Measurements from ENCODE around the gene KCNQ1. TPM values are rescaled to one million over a fixed set of nuclear protein-coding genes. Genes with fewer than 3 reads are reported as not detected.

Gene KCNQ1
- total and polyA plus RNA-seq, 7 experiments from 2014 or later, result 14.7 to 46.4 (median 36.9) TPM

- peaks cover 0 to 12% (median 0%) of the 10 kb centered on the region in 3 experiments for H3K36me3 ChIP-seq (ENCODE audit: control insufficient read depth in 2 of 3, insufficient read depth in 3 of 3, low read length in 3 of 3)
These were observed 239.0 kb downstream of the KCNQ1 start for GRCh38 chr11:2683806-2684205.

GRCh38 chr11:2684581-2684980 lies 239.8 kb downstream of the KCNQ1 start:
- H3K36me3 ChIP-seq (ENCODE audit: control insufficient read depth in 2 of 3, insufficient read depth in 3 of 3, low read length in 3 of 3), result peaks cover 0 to 12% (median 0%) of the 10 kb centered on the region in 3 experiments

More at GRCh38 chr11:2683806-2684205, 239.0 kb downstream of the KCNQ1 start:
- no peak overlapping the region for H3K4me3 Mint-ChIP-seq
- Histone ChIP-seq H3K4me1 (ENCODE audit: control insufficient read depth in 2 of 2, insufficient read depth in 2 of 2, low read length in 2 of 2) (no peaks in the 10 kb centered on the region), H3K9me3 (ENCODE audit: control insufficient read depth in 2 of 3, low read length in 3 of 3) (no peaks in the 10 kb centered on the region), H3K27ac (ENCODE audit: low read depth, low read length) (no peak overlapping the region), H3K4me3 (ENCODE audit: low read length) (no peak overlapping the region), H3K27me3 (ENCODE audit: control insufficient read depth in 2 of 2, insufficient read depth in 2 of 2, low read length in 2 of 2) (no peaks in the 10 kb centered on the region)
- no peaks in the 10 kb centered on the region for H3K27me3 Mint-ChIP-seq
- peaks cover 0 to 18% (median 5%) of the 10 kb centered on the region in 5 donors for H3K36me3 Mint-ChIP-seq
- no peak overlapping the region for H3K27ac Mint-ChIP-seq
- DNase-seq (no peak), ATAC-seq (no peak)
- ChIA-PET CTCF (no interaction called here), POLR2A (no interaction called here)
- H3K9me3 Mint-ChIP-seq, result no peaks in the 10 kb centered on the region
- intact Hi-C loops (cut with micrococcal nuclease), result no loop called here
- H3K4me1 Mint-ChIP-seq, result peaks cover 0 to 9% (median 0%) of the 10 kb centered on the region in 7 donors

GRCh38 chr11:2685051-2685450 lies 240.2 kb downstream of the KCNQ1 start:
- POLR2A ChIA-PET, result no interaction called here
- ATAC-seq (no peak), DNase-seq (no peak)
- H3K36me3 ChIP-seq (ENCODE audit: control insufficient read depth in 2 of 3, insufficient read depth in 3 of 3, low read length in 3 of 3), result peaks cover 0 to 12% (median 0%) of the 10 kb centered on the region in 3 experiments
- no peaks in the 10 kb centered on the region for H3K27me3 ChIP-seq (ENCODE audit: control insufficient read depth in 2 of 2, insufficient read depth in 2 of 2, low read length in 2 of 2)
- H3K4me1 ChIP-seq (ENCODE audit: control insufficient read depth in 2 of 2, insufficient read depth in 2 of 2, low read length in 2 of 2), result no peaks in the 10 kb centered on the region
- intact Hi-C loops (cut with micrococcal nuclease), result no loop called here
- no peaks in the 10 kb centered on the region for H3K9me3 ChIP-seq (ENCODE audit: control insufficient read depth in 2 of 3, low read length in 3 of 3)
- Mint-ChIP-seq H3K4me3 (no peak overlapping the region), H3K4me1 (peaks cover 0 to 9% (median 0%) of the 10 kb centered on the region in 7 donors), H3K36me3 (peaks cover 0 to 18% (median 5%) of the 10 kb centered on the region in 5 donors), H3K27ac (no peak overlapping the region), H3K9me3 (no peaks in the 10 kb centered on the region), H3K27me3 (no peaks in the 10 kb centered on the region)
- H3K27ac ChIP-seq (ENCODE audit: low read depth, low read length), result no peak overlapping the region
- no peak overlapping the region for H3K4me3 ChIP-seq (ENCODE audit: low read length)
- CTCF ChIA-PET, result interaction anchor here (0.6 kb wide), 1 partner anchor 1421 kb away, joined by 3 read pairs; no protein-coding TSS in a partner anchor

More at GRCh38 chr11:2684581-2684980, 239.8 kb downstream of the KCNQ1 start:
- Mint-ChIP-seq H3K4me3 (no peak overlapping the region), H3K9me3 (no peaks in the 10 kb centered on the region), H3K4me1 (peaks cover 0 to 9% (median 0%) of the 10 kb centered on the region in 7 donors), H3K36me3 (peaks cover 0 to 18% (median 5%) of the 10 kb centered on the region in 5 donors), H3K27ac (no peak overlapping the region), H3K27me3 (no peaks in the 10 kb centered on the region)
- DNase-seq (no peak), ATAC-seq (no peak)
- H3K4me3 ChIP-seq (ENCODE audit: low read length), result no peak overlapping the region
- no peak overlapping the region for H3K27ac ChIP-seq (ENCODE audit: low read depth, low read length)
- CTCF ChIA-PET, result no interaction called here
- H3K9me3 ChIP-seq (ENCODE audit: control insufficient read depth in 2 of 3, low read length in 3 of 3), result no peaks in the 10 kb centered on the region
- no peaks in the 10 kb centered on the region for H3K4me1 ChIP-seq (ENCODE audit: control insufficient read depth in 2 of 2, insufficient read depth in 2 of 2, low read length in 2 of 2)
- intact Hi-C loops (cut with micrococcal nuclease), result no loop called here
- no peaks in the 10 kb centered on the region for H3K27me3 ChIP-seq (ENCODE audit: control insufficient read depth in 2 of 2, insufficient read depth in 2 of 2, low read length in 2 of 2)
- POLR2A ChIA-PET, result no interaction called here

- DNase-seq, result no peak
- ATAC-seq, result no peak
- H3K4me1 Mint-ChIP-seq, result peaks cover 0 to 6% (median 0%) of the 10 kb centered on the region in 7 donors
- H3K27me3 Mint-ChIP-seq, result no peaks in the 10 kb centered on the region
- H3K9me3 ChIP-seq (ENCODE audit: control insufficient read depth in 2 of 3, low read length in 3 of 3), result no peaks in the 10 kb centered on the region
- CTCF ChIA-PET, result interaction anchor here (0.6 kb wide), 2 partner anchors 380 to 1420 kb away, joined by 3 read pairs; no protein-coding TSS in a partner anchor
- H3K9me3 Mint-ChIP-seq, result no peaks in the 10 kb centered on the region
- H3K36me3 Mint-ChIP-seq, result peaks cover 0 to 18% (median 5%) of the 10 kb centered on the region in 5 donors
- peaks cover 0 to 12% (median 0%) of the 10 kb centered on the region in 3 experiments for H3K36me3 ChIP-seq (ENCODE audit: control insufficient read depth in 2 of 3, insufficient read depth in 3 of 3, low read length in 3 of 3)
- no peak overlapping the region for H3K27ac ChIP-seq (ENCODE audit: low read depth, low read length)
- H3K27me3 ChIP-seq (ENCODE audit: control insufficient read depth in 2 of 2, insufficient read depth in 2 of 2, low read length in 2 of 2), result no peaks in the 10 kb centered on the region
- H3K4me1 ChIP-seq (ENCODE audit: control insufficient read depth in 2 of 2, insufficient read depth in 2 of 2, low read length in 2 of 2), result no peaks in the 10 kb centered on the region
- POLR2A ChIA-PET, result no interaction called here
- no peak overlapping the region for H3K4me3 ChIP-seq (ENCODE audit: low read length)
- intact Hi-C loops (cut with micrococcal nuclease), result no loop called here
- no peak overlapping the region for H3K4me3 Mint-ChIP-seq
- no peak overlapping the region for H3K27ac Mint-ChIP-seq
These were observed 241.0 kb downstream of the KCNQ1 start for GRCh38 chr11:2685566-2686359.

GRCh38 chr11:2686360-2687222 lies 241.8 kb downstream of the KCNQ1 start:
- no peak overlapping the region for H3K4me3 Mint-ChIP-seq
- ATAC-seq (no peak), DNase-seq (no peak)
- H3K27ac Mint-ChIP-seq, result no peak overlapping the region
- POLR2A ChIA-PET, result no interaction called here
- H3K27ac ChIP-seq (ENCODE audit: low read depth, low read length), result no peak overlapping the region
- H3K27me3 ChIP-seq (ENCODE audit: control insufficient read depth in 2 of 2, insufficient read depth in 2 of 2, low read length in 2 of 2), result no peaks in the 10 kb centered on the region
- H3K9me3 Mint-ChIP-seq, result no peaks in the 10 kb centered on the region
- intact Hi-C loops (cut with micrococcal nuclease), result no loop called here
- peaks cover 0 to 12% (median 0%) of the 10 kb centered on the region in 3 experiments for H3K36me3 ChIP-seq (ENCODE audit: control insufficient read depth in 2 of 3, insufficient read depth in 3 of 3, low read length in 3 of 3)
- CTCF ChIA-PET, result no interaction called here
- H3K9me3 ChIP-seq (ENCODE audit: control insufficient read depth in 2 of 3, low read length in 3 of 3), result no peaks in the 10 kb centered on the region
- no peak overlapping the region for H3K4me3 ChIP-seq (ENCODE audit: low read length)
- no peaks in the 10 kb centered on the region for H3K4me1 ChIP-seq (ENCODE audit: control insufficient read depth in 2 of 2, insufficient read depth in 2 of 2, low read length in 2 of 2)
- H3K36me3 Mint-ChIP-seq, result peaks cover 0 to 17% (median 0%) of the 10 kb centered on the region in 5 donors
- no peaks in the 10 kb centered on the region for H3K27me3 Mint-ChIP-seq
- H3K4me1 Mint-ChIP-seq, result peaks cover 0 to 5% (median 2%) of the 10 kb centered on the region in 7 donors

GRCh38 chr11:2687223-2687530 lies 242.4 kb downstream of the KCNQ1 start:
- peaks cover 0 to 12% (median 0%) of the 10 kb centered on the region in 3 experiments for H3K36me3 ChIP-seq (ENCODE audit: control insufficient read depth in 2 of 3, insufficient read depth in 3 of 3, low read length in 3 of 3)
- no peaks in the 10 kb centered on the region for H3K4me1 ChIP-seq (ENCODE audit: control insufficient read depth in 2 of 2, insufficient read depth in 2 of 2, low read length in 2 of 2)
- H3K9me3 ChIP-seq (ENCODE audit: control insufficient read depth in 2 of 3, low read length in 3 of 3), result no peaks in the 10 kb centered on the region
- H3K27me3 ChIP-seq (ENCODE audit: control insufficient read depth in 2 of 2, insufficient read depth in 2 of 2, low read length in 2 of 2), result no peaks in the 10 kb centered on the region
- no peak overlapping the region for H3K4me3 ChIP-seq (ENCODE audit: low read length)
- ATAC-seq (no peak), DNase-seq (no peak)
- ChIA-PET POLR2A (no interaction called here), CTCF (no interaction called here)
- Mint-ChIP-seq H3K4me3 (no peak overlapping the region), H3K36me3 (peaks cover 0 to 17% (median 4%) of the 10 kb centered on the region in 5 donors), H3K4me1 (peaks cover 0 to 5% (median 0%) of the 10 kb centered on the region in 7 donors), H3K27me3 (no peaks in the 10 kb centered on the region), H3K27ac (no peak overlapping the region), H3K9me3 (no peaks in the 10 kb centered on the region)
- intact Hi-C loops (cut with micrococcal nuclease), result no loop called here
- no peak overlapping the region for H3K27ac ChIP-seq (ENCODE audit: low read depth, low read length)

All from naive thymus-derived CD4-positive, alpha-beta T cell (primary cell).